Measurements from ENCODE around the gene GRIK3. TPM values are rescaled to one million over a fixed set of nuclear protein-coding genes. Genes with fewer than 3 reads are reported as not detected.

Gene GRIK3
- total and polyA plus RNA-seq, 8 donors = under 0.01 to 4.9 (median 0.46) TPM; not detected in 1

- TF ChIP-seq POLR2AphosphoS5 (IDR thresholded peaks at IDR 0.05) (no peak), POLR2A (IDR thresholded peaks at IDR 0.05) (no peak), CTCF (IDR thresholded peaks at IDR 0.05) (no peak), EP300 (IDR thresholded peaks at IDR 0.05) (no peak)
- WGBS, 5 donors = 48 to 61% (median 53%) methylated on average over 2 to 3 of the region's 3 CpGs
- Histone ChIP-seq H3K27ac (no peak overlapping the region), H3K27me3 (peaks cover 0 to 24% (median 0%) of the 10 kb centered on the region in 3 donors), H3K9me3 (peaks cover 0 to 7% (median 0%) of the 10 kb centered on the region in 4 donors), H3K4me1 (no peaks in the 10 kb centered on the region), H3K4me3 (no peak overlapping the region), H3K36me3 (no peaks in the 10 kb centered on the region)
- intact Hi-C loops (cut with DNase I; ENCODE audit: low total_unique reads) = no loop called here
- DNase-seq = no peak
These were observed 65.6 kb downstream of the GRIK3 start for GRCh38 chr1:36968730-36969129.

GRCh38 chr1:36966242-36966641, 68.1 kb downstream of the GRIK3 start:
- no peak for TF ChIP-seq POLR2A (IDR thresholded peaks at IDR 0.05)
- no peak for TF ChIP-seq CTCF (IDR thresholded peaks at IDR 0.05)
- no peak for TF ChIP-seq POLR2AphosphoS5 (IDR thresholded peaks at IDR 0.05)
- TF ChIP-seq EP300 (IDR thresholded peaks at IDR 0.05) = no peak
- Histone ChIP-seq H3K4me1 (no peaks in the 10 kb centered on the region), H3K36me3 (no peaks in the 10 kb centered on the region), H3K4me3 (no peak overlapping the region), H3K27me3 (peaks cover 0 to 37% (median 0%) of the 10 kb centered on the region in 3 donors), H3K9me3 (peaks cover 0 to 7% (median 0%) of the 10 kb centered on the region in 4 donors), H3K27ac (no peak overlapping the region)
- WGBS, 5 donors = 33 to 52% (median 41%) methylated on average over 2 to 3 of the region's 3 CpGs
- intact Hi-C loops (cut with DNase I; ENCODE audit: low total_unique reads) = no loop called here
- DNase-seq = peak in 1 of 2 donors; percentile 38

- Histone ChIP-seq H3K4me3 (no peak overlapping the region), H3K27ac (no peak overlapping the region), H3K36me3 (no peaks in the 10 kb centered on the region), H3K9me3 (peaks cover 0 to 7% (median 0%) of the 10 kb centered on the region in 4 donors), H3K27me3 (peaks cover 0 to 44% (median 0%) of the 10 kb centered on the region in 3 donors), H3K4me1 (no peaks in the 10 kb centered on the region)
- intact Hi-C loops (cut with DNase I; ENCODE audit: low total_unique reads) = no loop called here
- 70 to 80% (median 75%) methylated on average over 11 of the region's 11 CpGs for WGBS, 5 donors
- TF ChIP-seq POLR2A (IDR thresholded peaks at IDR 0.05) = no peak
- no peak for TF ChIP-seq POLR2AphosphoS5 (IDR thresholded peaks at IDR 0.05)
- TF ChIP-seq CTCF (IDR thresholded peaks at IDR 0.05) = no peak
- DNase-seq = no peak
These were observed 68.8 kb downstream of the GRIK3 start for GRCh38 chr1:36965275-36966159.

- TF ChIP-seq POLR2AphosphoS5 (IDR thresholded peaks at IDR 0.05) (no peak), CTCF (IDR thresholded peaks at IDR 0.05) (no peak), POLR2A (IDR thresholded peaks at IDR 0.05) (no peak), EP300 (IDR thresholded peaks at IDR 0.05) (no peak)
- peaks cover 0 to 47% (median 0%) of the 10 kb centered on the region in 3 donors for H3K27me3 ChIP-seq
- no peak overlapping the region for H3K4me3 ChIP-seq
- WGBS, 5 donors = 77 to 85% (median 81%) methylated on average over 8 of the region's 8 CpGs
- H3K9me3 ChIP-seq = peaks cover 0 to 7% (median 0%) of the 10 kb centered on the region in 4 donors
- DNase-seq = no peak
- no peaks in the 10 kb centered on the region for H3K4me1 ChIP-seq
- intact Hi-C loops (cut with DNase I; ENCODE audit: low total_unique reads) = no loop called here
- no peak overlapping the region for H3K27ac ChIP-seq
- H3K36me3 ChIP-seq = no peaks in the 10 kb centered on the region
These were observed 69.5 kb downstream of the GRIK3 start for GRCh38 chr1:36964830-36965229.

Measured in stomach (tissue), 9 donors.